Measurements from ENCODE around the gene FRAS1.

GRCh38 chr4:78152795-78153194, 95.7 kb downstream of the FRAS1 start:
- TF ChIP-seq CTCF (conservative IDR thresholded peaks at IDR 0.05) (no peak), EZH2 (IDR thresholded peaks at IDR 0.05; ENCODE audit: low read depth) (no peak)
